GM08714 (cell line): ENCODE data around the gene COL25A1.
"Not testable (repeated sequence)": the region's sequence is repeated elsewhere in the genome, so short reads cannot be mapped to it uniquely, and the experiment has no call there.

ENCODE experiments used
- H3K4me3 ChIP-seq: fragments of 200-500 bp; sonication (Bioruptor generic); 2 replicates; pipeline ENCODE4 v1.5.1; 2014; ENCODE audit warnings: mild to moderate bottlenecking, low read length, inconsistent platforms
- ZNF274 ChIP-seq: IDR thresholded peaks from 2 replicates; pipeline ENCODE4 v1.6.1; 2012; ENCODE audit warnings: mild to moderate bottlenecking, low read depth, low read length

Gene COL25A1

GRCh38 chr4:109032671-109033070 lies 269.8 kb downstream of the COL25A1 start:
- no peak for TF ChIP-seq ZNF274
- H3K4me3 ChIP-seq: no peak overlapping the region

GRCh38 chr4:109029987-109030386 lies 272.5 kb downstream of the COL25A1 start:
- no peak overlapping the region for H3K4me3 ChIP-seq
- no peak for TF ChIP-seq ZNF274

DNA sequence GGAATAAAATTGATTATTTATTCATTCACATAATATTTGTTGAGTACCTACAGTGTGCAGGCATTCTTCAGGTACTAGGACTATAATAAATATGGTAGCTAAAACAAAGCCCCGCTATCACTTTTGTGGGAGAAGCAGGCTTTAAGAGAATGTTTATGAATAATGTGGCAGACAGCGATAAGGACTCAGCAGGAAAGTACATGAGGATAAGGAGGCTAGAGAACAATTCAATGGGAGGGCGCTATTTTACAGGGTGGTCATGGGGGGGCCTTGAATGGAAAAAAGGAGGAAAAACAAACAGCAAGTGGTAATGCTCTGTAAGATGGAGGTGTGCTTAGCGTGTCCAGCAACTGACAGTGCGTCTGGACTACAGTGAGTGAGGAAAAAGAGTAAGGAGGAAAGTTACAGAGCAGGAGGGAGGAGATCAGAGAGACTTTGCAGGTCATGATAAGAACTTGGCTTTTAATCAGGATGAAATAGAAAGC lies 275.4 kb downstream of the COL25A1 start:
- no peak overlapping the region for H3K4me3 ChIP-seq
- TF ChIP-seq ZNF274: no peak

- TF ChIP-seq ZNF274: no peak
- H3K4me3 ChIP-seq: no peak overlapping the region
These were observed 275.9 kb downstream of the COL25A1 start for GRCh38 chr4:109026588-109026987.

DNA sequence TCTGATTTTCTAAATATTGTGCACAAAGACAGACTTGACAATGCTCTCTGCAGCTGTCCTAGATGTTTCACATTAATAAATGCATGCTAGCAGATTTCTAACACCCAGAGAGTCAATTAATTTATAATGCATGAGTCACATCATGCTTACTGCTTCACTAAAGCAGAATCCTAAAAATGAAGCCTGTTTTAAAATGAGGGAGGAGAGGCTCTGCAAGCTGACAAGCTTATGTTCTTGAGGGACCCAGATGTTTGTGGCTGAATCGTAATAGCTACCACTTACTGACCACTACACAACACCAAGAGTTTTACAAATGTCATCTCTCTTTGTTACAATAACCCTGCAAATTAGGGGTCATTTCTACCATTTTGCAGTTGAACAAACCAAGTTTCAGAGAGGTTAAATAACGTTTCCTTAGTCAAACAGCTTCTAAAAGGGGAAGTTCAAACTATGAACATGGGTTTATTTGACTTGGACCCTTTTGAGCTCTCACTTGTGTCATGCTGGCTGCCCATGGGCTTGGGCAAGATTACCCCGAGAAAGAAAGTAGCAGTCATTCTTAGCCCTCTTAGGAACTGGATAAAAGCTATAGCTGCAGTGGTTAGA lies 276.9 kb downstream of the COL25A1 start:
- TF ChIP-seq ZNF274: no peak
- H3K4me3 ChIP-seq: no peak overlapping the region

- H3K4me3 ChIP-seq: no peak overlapping the region
- no peak for TF ChIP-seq ZNF274
These were observed 279.5 kb downstream of the COL25A1 start for GRCh38 chr4:109022961-109023360.

GRCh38 chr4:109021630-109022029 lies 280.8 kb downstream of the COL25A1 start:
- H3K4me3 ChIP-seq: not testable (repeated sequence)

DNA sequence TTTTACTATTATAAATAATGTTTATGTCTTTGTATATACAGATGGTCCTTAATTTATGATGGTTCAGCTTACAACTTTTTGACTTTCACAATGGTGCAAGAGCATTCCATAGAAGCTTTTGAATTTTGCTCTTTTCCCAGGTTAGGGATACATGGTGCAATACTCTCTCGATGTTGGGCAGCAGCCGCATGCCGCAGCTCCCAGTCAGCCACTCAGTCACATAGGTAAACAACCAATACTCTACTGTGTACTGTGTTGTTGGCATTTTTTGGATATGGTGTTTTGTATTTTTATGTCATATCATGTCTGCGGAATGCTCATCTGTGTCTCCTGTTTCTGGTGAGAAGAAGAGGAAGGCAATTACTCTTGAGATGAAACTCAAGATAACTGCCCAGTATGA lies 281.6 kb downstream of the COL25A1 start:
- TF ChIP-seq ZNF274: no peak
- H3K4me3 ChIP-seq: no peak overlapping the region

DNA sequence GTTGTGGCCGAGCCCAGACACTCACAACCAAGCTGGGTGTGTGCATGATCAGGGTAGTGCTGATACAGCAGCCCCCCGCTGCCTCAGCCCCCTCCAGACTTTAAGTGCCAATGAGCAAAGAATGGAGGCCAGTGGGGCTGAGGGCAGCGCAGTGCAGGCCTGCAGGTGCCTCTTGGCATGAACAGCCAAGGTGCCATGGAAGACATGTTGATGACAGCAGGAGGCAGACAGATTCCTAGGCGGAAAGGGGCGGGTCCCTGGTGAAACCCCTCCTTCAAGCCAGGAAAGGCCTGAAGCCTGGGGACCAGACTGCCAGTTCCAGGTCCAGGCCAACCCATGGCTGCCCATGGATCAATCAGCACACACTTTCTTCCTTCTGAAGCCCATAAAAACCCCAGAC lies 286.3 kb downstream of the COL25A1 start:
- no peak for TF ChIP-seq ZNF274
- no peak overlapping the region for H3K4me3 ChIP-seq

- no peak for TF ChIP-seq ZNF274
- H3K4me3 ChIP-seq: no peak overlapping the region
These were observed 287.0 kb downstream of the COL25A1 start for GRCh38 chr4:109015413-109015810.

DNA sequence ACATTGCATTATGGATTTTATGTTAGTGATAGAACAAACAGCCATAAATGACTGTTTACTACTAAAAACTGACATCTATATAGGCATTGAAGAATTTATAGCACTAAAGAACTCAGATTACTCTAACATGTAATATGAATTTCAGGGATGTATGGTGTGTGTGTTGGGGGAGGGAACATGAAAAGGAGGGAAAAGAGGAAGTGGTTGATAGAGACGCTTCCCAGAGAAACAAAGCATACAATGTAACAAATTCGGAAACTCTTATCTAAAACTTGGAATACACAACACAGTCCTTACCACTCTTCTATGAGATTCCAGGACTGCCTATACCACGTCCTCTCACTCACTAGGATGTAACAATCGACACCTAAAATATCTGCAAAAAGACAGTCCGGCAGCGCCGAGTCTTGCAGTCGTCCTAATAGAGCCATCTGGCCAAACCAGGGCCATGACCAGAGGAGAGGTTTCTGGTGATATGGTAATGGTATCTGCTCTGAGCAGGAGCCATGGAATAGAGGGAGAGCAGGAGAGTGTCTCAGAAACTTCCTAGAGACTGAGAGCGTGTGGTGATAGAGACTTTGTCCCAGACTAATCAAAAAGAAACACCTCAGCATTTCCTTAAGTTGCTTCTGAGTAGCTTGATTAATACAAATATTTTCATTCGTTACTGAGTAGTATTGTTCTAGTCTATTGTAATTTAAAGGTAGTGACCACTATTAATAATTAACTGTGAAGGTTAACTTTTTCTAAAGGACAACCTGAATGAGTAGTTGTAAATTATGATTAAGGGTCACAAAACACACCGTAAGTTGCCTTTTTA lies 287.7 kb downstream of the COL25A1 start:
- no peak for TF ChIP-seq ZNF274
- H3K4me3 ChIP-seq: no peak overlapping the region

DNA sequence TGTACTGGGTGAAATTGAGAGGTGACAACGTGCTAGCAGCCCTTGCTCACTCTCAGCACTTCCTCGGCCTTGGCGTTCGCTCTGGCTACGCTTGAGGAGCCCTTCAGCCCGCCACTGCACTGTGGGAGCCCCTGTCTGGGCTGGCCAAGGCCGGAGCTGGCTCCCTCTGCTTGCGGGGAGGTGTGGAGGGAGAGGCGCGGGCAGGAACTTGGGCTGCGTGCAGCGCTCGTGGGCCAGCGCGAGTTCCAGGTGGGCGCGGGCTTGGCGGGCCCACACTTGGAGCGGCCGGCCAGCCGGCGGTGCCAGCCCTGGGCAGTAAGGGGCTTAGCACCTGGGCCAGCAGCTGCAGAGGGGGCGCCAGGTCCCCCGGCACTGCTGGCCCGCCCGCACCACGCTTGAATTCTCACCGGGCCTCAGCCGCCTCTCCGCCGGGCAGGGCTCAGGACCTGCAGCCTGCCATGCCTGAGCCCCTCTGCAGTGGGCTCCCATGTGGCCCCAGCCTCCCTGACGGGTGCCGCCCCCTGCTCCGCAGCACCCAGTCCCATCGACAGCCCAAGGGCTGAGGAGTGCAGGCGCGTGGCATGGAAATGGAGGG lies 290.1 kb downstream of the COL25A1 start:
- H3K4me3 ChIP-seq: no peak overlapping the region

GRCh38 chr4:109011241-109012026 lies 291.0 kb downstream of the COL25A1 start:
- no peak for TF ChIP-seq ZNF274
- H3K4me3 ChIP-seq: no peak overlapping the region

More for the DNA sequence above, 290.1 kb downstream of the COL25A1 start:
- TF ChIP-seq ZNF274: no peak

DNA sequence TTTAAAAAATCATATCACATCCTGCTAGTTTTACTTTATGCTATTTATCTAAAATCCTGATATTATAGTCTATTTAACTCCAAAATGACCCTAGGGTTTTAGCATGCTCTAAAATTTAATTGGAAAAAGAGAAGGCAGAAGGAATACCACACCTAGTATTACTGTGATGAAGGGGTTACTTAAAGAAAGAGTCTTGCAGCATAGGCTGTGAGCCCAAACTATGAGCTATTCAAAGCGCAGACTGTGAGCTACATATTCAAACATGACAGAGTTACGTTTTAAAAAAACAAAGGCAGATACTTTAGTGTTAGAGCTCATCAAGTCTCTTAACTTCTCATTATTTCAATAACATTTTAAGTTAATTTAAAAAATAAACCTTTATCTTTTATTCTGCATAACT lies 291.9 kb downstream of the COL25A1 start:
- TF ChIP-seq ZNF274: no peak

DNA sequence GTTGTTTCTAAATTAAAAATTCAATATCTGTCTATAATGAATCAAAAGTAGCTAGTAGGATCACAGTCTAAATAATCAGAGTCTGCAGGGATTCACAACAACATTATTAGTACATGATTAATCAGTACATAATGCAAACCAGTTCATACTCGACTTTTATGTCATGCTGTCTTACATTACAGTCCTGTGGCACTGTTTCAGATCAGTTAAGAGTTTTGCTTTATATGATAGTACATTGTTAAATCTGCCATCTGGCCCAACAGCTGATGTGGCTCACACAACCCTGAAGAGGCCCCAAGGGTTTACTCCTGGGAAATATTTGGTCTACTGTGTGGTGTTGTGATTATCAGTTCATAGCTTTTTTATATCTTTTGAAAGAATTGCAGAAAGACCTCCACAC lies 292.5 kb downstream of the COL25A1 start:
- TF ChIP-seq ZNF274: no peak
- H3K4me3 ChIP-seq: no peak overlapping the region

More for the DNA sequence above, 291.9 kb downstream of the COL25A1 start:
- H3K4me3 ChIP-seq: no peak overlapping the region
